GM15510 (cell line): ENCODE data around the gene SLC25A1.

Experiments
- POLR2A ChIP-seq: IDR thresholded peaks from 3 replicates; pipeline ENCODE4 v1.6.1; 2011; ENCODE audit warnings: borderline replicate concordance; ENCODE audit not compliant: insufficient read length; ENCODE audit errors: extremely low read depth

SLC25A1 gene

DNA sequence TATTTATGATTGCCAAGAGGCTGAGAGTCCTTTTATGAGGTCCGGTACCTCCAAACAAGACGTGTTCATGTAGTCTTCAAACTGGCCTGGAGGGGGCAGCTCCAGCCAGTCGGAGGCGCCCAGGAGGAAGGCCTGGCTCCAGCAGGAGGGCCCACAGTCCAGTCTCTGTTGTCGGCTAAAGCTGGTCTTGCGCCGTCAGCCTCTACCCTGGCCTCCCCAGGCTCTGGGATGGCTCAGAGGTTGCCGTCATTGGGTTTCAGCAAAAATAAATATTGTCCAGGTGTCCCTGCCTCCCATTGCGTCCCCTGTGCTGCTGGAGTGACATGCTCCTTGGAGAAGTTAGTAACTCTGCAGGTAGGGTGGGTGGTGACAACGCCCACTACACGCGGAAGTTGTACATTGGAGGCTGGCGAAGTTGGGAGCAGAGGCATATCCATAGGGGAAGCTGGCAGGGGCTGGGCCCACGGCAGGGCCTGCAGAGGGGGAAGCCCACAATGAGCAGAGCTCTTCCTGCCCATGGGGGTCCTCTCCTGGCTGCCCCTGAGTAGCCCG lies 1.0 kb upstream of the SLC25A1 start:
- no peak for TF ChIP-seq POLR2A

GRCh38 chr22:19178065-19178656 lies 375 bp downstream of the SLC25A1 start:
- TF ChIP-seq POLR2A: peak; percentile 34

DNA sequence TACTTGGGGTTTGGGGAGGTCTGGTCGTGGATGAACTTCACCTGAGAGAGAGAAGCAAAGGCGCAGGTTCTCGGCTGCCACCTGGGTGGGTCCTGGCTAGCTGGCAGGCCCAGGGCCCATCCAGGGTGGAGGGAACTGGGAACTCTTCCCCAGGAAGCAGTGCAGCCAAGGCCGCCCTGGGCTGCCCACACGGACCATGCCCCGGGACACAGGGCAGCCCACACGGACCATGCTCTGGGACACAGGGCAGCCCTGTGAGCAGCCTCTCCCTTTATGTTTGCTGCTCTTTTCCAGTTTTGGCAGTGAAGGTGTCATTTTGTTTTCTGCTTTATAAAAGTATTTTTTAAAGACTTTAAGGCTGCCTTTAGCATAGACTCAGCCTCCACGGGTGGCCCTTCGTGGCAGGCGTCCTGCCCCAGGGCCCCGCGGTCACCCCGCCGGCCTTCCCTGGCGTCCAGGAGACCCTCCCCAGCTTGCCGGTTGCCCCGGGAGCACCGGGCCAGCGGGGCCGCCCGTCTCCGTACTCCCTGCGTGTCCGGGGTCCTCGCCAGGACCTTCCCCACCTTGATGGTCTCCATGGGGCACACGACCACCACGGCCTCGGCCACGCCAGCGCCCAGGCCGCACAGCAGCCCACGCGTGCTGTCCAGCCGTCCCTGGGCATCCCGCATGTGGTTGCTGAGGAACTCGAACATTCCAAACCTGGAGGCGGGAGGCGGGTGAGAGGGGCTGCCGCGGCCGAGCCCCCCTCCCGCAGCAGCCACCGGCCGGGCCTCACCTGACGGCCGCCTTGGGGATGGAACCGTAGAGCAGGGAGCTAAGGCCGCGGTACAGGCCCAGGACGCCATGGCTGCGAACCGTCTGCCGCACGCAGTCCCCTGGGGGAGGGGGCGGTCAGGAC lies 1.1 kb downstream of the SLC25A1 start:
- TF ChIP-seq POLR2A: no peak

- no peak for TF ChIP-seq POLR2A
Observed at GRCh38 chr22:19176732-19177131, 1.8 kb downstream of the SLC25A1 start.

- TF ChIP-seq POLR2A: no peak
Observed at GRCh38 chr22:19176175-19176643, 2.3 kb downstream of the SLC25A1 start.

DNA sequence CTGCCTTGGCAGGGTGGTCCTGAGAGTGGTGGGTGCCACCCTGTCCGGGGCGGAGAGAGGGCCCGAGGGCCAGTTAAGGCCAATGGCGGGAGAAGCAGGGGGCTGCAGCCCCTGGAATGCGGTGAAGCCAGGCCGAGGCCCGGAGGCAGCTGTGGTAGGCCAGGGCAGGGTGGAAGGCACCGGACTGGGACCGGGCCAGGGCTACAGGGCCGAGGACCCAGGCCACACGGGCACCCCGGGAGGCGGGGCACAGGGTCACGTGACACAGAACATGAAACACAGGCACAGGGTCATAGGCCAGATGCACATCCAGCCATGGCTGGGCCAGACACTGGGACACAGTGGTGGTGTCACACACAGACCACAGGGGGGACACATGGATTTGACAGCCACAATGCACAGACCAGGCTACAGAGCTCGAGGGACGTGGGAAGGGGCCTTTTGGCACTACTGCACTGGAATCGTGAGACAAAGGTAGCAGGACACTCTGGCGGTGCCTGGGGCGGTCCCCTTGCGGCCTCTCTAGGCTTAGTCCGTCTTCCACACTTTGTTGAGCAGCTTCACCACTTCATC lies 2.8 kb downstream of the SLC25A1 start:
- no peak for TF ChIP-seq POLR2A

DNA sequence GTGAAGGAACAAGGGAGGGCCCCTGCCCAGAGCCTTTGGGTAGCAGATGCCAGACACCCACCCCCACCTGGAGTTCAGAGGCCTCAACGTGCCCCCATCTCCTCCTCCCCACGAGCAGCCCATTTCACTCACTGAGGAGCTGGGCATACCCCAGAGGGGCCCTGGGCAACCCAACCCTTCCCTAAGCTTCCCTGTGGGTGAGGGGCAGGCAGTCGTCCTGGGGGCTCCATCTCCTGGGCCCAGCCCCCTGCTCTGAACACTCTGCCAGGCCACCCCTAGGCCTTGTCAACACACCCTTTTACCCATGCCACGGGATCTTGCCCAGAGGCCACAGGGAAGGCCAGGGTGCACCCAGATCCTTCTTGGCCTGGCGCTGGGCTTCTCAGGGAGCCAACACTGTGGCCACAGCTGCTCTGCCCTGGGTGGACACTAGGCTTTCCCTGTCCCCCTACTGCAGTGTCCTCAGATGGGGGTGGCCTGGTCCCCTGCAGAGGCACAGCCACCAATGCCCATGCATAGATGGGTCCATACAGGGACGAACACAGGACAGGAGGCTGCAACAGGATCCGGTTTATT lies 3.4 kb downstream of the SLC25A1 start:
- TF ChIP-seq POLR2A: no peak

DNA sequence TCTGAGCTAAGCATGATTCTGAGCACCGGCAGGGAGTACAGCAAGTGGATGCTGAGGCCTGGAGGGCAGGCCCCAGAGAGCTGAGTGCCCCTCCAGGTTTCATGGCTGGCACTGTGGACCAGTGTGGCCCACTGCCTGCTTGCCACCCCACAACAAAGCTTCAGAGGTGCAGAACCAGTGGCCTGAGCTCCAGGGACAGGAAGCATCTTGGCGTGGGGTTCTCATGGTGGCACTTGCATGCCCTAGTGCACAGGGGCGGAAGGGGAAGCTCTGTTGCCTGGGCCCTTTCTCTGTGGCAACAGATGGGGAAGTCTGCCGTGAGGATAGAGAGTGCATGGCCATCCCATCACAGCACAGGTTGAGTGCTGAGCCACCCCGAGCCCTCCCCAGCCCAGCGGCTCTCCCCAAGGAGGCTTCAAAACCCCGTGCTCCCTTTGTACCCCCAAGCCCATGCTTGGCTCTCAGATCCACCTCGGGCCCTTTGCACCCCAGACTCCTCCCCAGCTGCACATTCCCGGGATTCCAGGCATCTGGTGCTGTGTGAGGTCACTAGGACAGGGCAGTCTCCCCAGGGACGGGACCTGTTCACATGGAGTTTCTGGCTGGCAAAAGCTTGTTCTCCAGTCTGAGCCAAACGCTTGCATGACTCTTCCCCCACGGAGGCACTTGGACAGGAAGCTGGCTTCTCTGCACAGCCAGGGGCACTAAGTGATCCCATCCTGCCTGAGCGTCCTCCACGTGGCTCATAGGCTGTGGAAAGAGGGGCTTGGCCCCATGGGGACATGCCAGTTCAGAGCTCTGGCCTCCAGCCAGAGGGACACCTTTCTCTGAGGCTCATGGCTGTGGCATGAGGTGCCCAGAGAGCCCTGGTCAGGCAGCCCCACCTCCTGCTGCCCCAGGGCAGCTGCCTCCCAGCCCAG lies 4.2 kb downstream of the SLC25A1 start:
- peak; percentile 13 for TF ChIP-seq POLR2A

GRCh38 chr22:19173047-19174035 lies 5.2 kb downstream of the SLC25A1 start:
- no peak for TF ChIP-seq POLR2A

- TF ChIP-seq POLR2A: no peak
Observed at GRCh38 chr22:19172213-19173046, 6.1 kb downstream of the SLC25A1 start.

DNA sequence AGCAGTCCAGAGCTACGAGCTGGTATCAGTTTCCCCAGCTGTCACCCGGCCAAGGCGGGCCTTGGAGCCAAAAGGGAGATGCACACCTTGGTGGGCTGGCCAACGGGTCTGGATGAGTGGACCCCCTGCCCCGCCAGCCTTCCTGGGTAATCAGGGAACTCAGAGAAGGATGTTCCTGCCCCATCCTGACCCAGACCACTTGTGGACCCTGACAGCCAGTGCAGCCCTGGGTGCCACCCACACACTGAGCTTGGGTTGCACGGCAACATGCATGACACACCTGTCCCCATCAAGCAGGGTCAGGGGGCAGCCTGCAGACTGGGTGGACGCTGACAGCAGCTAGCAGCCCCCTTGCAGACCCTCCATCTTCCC lies 8.6 kb downstream of the SLC25A1 start:
- TF ChIP-seq POLR2A: no peak

DNA sequence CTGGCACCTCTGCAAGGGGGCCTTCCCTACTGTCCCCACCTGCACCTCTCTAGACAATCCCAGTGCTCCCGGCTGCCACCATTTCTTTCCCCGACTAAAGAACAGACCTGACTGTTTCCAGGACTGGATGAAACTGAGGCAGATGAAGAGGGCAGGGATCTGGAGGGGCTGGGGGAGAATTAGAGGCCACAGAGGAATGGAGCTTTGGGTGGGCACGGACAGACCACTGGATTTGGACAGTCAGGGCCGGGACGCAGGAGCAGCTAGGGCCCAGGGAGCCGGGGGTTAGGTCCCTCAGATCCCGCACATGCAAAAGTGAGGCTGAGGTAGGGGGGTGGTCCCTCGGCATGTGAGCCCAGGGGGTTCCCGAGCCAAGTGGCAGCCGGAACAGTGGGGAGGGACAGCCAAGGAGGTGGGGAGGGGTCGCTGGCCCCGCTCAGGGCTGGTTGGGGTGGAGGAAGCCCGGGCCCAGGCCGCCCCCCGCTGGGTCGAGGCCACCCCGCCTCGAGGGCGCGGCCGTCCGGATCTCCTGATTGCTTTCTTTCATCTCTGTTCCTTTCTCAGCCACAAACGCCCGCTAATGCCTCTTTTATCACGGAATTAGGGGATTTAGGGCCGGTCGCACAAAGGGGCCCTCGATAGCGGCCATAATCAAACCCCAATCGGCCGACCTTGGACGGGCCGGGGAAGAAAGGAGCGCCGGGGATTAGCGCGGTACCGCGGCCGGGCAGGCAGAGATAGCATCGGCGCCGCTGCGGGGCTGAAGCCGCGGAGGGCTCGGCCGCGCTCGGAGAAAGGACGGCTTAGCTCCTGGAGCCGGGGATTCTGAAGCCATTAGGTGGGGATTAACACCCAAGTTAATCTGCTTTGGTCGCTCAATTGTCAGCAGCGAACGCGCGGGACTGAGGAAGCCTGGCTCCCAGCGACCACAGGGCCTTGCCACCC lies 9.3 kb downstream of the SLC25A1 start:
- no peak for TF ChIP-seq POLR2A
